Measurements from ENCODE around the gene SYNE1.

GRCh38 chr6:152154559-152155356, 482.4 kb downstream of the SYNE1 start:
- TF ChIP-seq EP300 (IDR thresholded peaks at IDR 0.05) (no peak), REST (IDR thresholded peaks at IDR 0.05) (no peak), CEBPB (IDR thresholded peaks at IDR 0.05) (no peak), POLR2A (IDR thresholded peaks at IDR 0.05; ENCODE audit: low read length) (no peak), NR3C1 (IDR thresholded peaks at IDR 0.05) (no peak), ESRRA (IDR thresholded peaks at IDR 0.05; ENCODE audit: borderline replicate concordance, low read length) (no peak)

Data from A549 (cell line).